22Rv1 (cell line): ENCODE data around the gene SUOX.

ENCODE experiments used
- ZFX ChIP-seq: fragments of 450-650 bp; IDR thresholded peaks from 2 replicates; pipeline ENCODE4 v1.6.1; 2017; ENCODE audit warnings: antibody characterized with exemption, borderline replicate concordance
- TF ChIP-seq, protein P1 (sequence below): fragments of 450-650 bp; IDR thresholded peaks from 2 replicates; pipeline ENCODE4 v1.5.1; 2017; ENCODE audit warnings: mild to moderate bottlenecking

DNA sequence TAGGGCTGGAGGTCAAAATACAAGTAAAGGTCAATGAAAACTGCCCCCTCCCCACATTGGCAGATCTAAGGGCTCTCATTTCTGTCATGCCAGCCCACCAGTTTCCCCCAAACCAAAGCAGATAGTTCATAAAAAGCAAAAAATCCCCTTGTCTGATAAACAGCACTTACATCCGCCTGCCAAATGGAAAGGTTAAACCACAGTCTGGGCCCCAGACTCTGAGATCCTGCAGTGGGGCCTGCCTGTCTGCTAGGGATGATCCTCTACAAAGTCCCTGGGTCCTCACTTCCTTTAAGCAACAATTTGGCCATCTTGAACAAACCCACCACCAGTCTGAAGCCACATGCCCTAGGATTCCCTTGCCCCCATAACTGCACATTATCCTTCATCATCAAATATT is 34.9 kb downstream of the SUOX start:
- TF ChIP-seq, protein P1, sequence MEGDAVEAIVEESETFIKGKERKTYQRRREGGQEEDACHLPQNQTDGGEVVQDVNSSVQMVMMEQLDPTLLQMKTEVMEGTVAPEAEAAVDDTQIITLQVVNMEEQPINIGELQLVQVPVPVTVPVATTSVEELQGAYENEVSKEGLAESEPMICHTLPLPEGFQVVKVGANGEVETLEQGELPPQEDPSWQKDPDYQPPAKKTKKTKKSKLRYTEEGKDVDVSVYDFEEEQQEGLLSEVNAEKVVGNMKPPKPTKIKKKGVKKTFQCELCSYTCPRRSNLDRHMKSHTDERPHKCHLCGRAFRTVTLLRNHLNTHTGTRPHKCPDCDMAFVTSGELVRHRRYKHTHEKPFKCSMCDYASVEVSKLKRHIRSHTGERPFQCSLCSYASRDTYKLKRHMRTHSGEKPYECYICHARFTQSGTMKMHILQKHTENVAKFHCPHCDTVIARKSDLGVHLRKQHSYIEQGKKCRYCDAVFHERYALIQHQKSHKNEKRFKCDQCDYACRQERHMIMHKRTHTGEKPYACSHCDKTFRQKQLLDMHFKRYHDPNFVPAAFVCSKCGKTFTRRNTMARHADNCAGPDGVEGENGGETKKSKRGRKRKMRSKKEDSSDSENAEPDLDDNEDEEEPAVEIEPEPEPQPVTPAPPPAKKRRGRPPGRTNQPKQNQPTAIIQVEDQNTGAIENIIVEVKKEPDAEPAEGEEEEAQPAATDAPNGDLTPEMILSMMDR = no peak
- no peak for TF ChIP-seq ZFX
